SJSA1 (cell line): ENCODE measurements around the gene SLC16A1. TPM values are rescaled to one million over a fixed set of nuclear protein-coding genes. Genes with fewer than 3 reads are reported as not detected.

ENCODE experiments used
- DNase-seq, 2 experiments: peaks; one replicate each; pipeline ENCODE4 v3.0.0-alpha.2; 2015 to 2020; ENCODE audit warnings: low spot score in 2 of 2, low read depth in 1 of 2
- H3K27ac ChIP-seq: fragments of 250-450 bp; sonication (Bioruptor Pico); 2 replicates; pipeline ENCODE4 v1.5.1; 2020; ENCODE audit warnings: mild to moderate bottlenecking, moderate library complexity
- H3K27me3 ChIP-seq: fragments of 250-450 bp; sonication (Bioruptor Pico); replicated peaks from 2 replicates; pipeline ENCODE4 v1.5.1; 2020; ENCODE audit warnings: mild to moderate bottlenecking, moderate library complexity
- H3K36me3 ChIP-seq: fragments of 250-450 bp; sonication (Bioruptor Pico); 2 replicates; pipeline ENCODE4 v1.5.1; 2020; ENCODE audit warnings: mild to moderate bottlenecking
- H3K4me1 ChIP-seq: fragments of 250-450 bp; sonication (Bioruptor Pico); replicated peaks from 2 replicates; pipeline ENCODE4 v1.6.1; 2021; ENCODE audit warnings: mild to moderate bottlenecking
- H3K4me3 ChIP-seq: fragments of 250-450 bp; sonication (Bioruptor Pico); 2 replicates; pipeline ENCODE4 v1.5.1; 2020; ENCODE audit warnings: mild to moderate bottlenecking
- H3K9me3 ChIP-seq: fragments of 250-450 bp; sonication (Bioruptor Pico); replicated peaks from 2 replicates; pipeline ENCODE4 v1.5.1; 2020; ENCODE audit warnings: mild to moderate bottlenecking
- total RNA-seq: library from RNA; depleted of rRNA; stranded (reverse); fragments of >200 nt; shearing (Covaris generic); gene quantifications from 2 replicates; pipeline ENCODE4 v1.2.3, GENCODE V29; 2014; rRNA removed

Gene SLC16A1
- total RNA-seq, 1 experiment from 2014 or later: 106 TPM

GRCh38 chr1:112876315-112876714 is 79.7 kb downstream of the SLC16A1 start:
- H3K4me3 ChIP-seq: no peak overlapping the region

DNA sequence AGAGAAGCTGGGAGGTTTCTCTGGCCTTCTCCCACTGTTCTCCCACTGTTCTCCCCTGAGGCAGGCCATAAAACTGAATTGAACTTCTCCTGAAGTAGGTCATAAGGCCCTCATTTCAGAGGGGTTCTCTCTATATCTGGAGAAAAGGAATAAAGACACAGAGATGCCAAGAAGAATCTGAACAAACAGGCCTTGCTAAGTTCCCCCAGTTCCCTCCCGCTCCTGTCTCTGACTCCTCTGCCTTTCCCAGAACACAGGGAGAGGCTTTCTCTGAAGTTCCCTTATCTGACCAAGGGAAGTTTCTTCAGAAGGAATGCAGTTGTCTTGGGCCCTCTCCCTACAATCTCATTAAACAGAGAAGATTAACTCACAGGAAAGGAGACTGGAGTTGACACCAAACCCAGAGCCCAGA is 83.4 kb downstream of the SLC16A1 start:
- DNase-seq: no peak
- H3K4me1 ChIP-seq: peaks cover 7% of the 10 kb centered on the region
- no peak overlapping the region for H3K27ac ChIP-seq
- H3K36me3 ChIP-seq: no peaks in the 10 kb centered on the region
- no peaks in the 10 kb centered on the region for H3K27me3 ChIP-seq
- no peak overlapping the region for H3K4me3 ChIP-seq
- no peaks in the 10 kb centered on the region for H3K9me3 ChIP-seq

More at GRCh38 chr1:112876315-112876714, 79.7 kb downstream of the SLC16A1 start:
- no peak for DNase-seq
- Histone ChIP-seq H3K36me3 (no peaks in the 10 kb centered on the region), H3K9me3 (no peaks in the 10 kb centered on the region), H3K27ac (no peak overlapping the region), H3K4me1 (peaks cover 18% of the 10 kb centered on the region), H3K27me3 (no peaks in the 10 kb centered on the region)

- no peak for DNase-seq
- H3K4me1 ChIP-seq: peaks cover 9% of the 10 kb centered on the region
- no peaks in the 10 kb centered on the region for H3K9me3 ChIP-seq
- no peaks in the 10 kb centered on the region for H3K27me3 ChIP-seq
- no peaks in the 10 kb centered on the region for H3K36me3 ChIP-seq
- no peak overlapping the region for H3K4me3 ChIP-seq
- no peak overlapping the region for H3K27ac ChIP-seq
Measured at GRCh38 chr1:112870887-112871646, 84.9 kb downstream of the SLC16A1 start.

- H3K36me3 ChIP-seq: no peaks in the 10 kb centered on the region
Measured at GRCh38 chr1:112869895-112870294, 86.1 kb downstream of the SLC16A1 start.

GRCh38 chr1:112868191-112868590 is 87.8 kb downstream of the SLC16A1 start:
- no peak overlapping the region for H3K4me3 ChIP-seq
- no peak for DNase-seq
- H3K27ac ChIP-seq: no peak overlapping the region
- H3K36me3 ChIP-seq: no peaks in the 10 kb centered on the region
- no peaks in the 10 kb centered on the region for H3K9me3 ChIP-seq
- H3K27me3 ChIP-seq: no peaks in the 10 kb centered on the region
- H3K4me1 ChIP-seq: peaks cover 13% of the 10 kb centered on the region

More at GRCh38 chr1:112869895-112870294, 86.1 kb downstream of the SLC16A1 start:
- Histone ChIP-seq H3K4me3 (no peak overlapping the region), H3K9me3 (no peaks in the 10 kb centered on the region), H3K27ac (no peak overlapping the region), H3K27me3 (no peaks in the 10 kb centered on the region), H3K4me1 (peaks cover 13% of the 10 kb centered on the region)
- no peak for DNase-seq

GRCh38 chr1:112866981-112867380 is 89.0 kb downstream of the SLC16A1 start:
- Histone ChIP-seq H3K27ac (peak overlapping the region; percentile 61; the same call in 1 of the 2 replicates), H3K27me3 (no peaks in the 10 kb centered on the region), H3K9me3 (no peaks in the 10 kb centered on the region), H3K36me3 (no peaks in the 10 kb centered on the region), H3K4me1 (peaks cover 13% of the 10 kb centered on the region), H3K4me3 (no peak overlapping the region)
- no peak for DNase-seq

GRCh38 chr1:112866151-112866550 is 89.8 kb downstream of the SLC16A1 start:
- peaks cover 13% of the 10 kb centered on the region for H3K4me1 ChIP-seq
- H3K9me3 ChIP-seq: no peaks in the 10 kb centered on the region
- peak in 1 of 2 experiments; percentile 52 for DNase-seq
- no peaks in the 10 kb centered on the region for H3K36me3 ChIP-seq
- no peaks in the 10 kb centered on the region for H3K27me3 ChIP-seq
- H3K4me3 ChIP-seq: no peak overlapping the region
- peak overlapping the region; percentile 61 for H3K27ac ChIP-seq

- Histone ChIP-seq H3K4me3 (no peak overlapping the region), H3K27me3 (no peaks in the 10 kb centered on the region), H3K36me3 (no peaks in the 10 kb centered on the region), H3K4me1 (peaks cover 13% of the 10 kb centered on the region), H3K9me3 (no peaks in the 10 kb centered on the region), H3K27ac (no peak overlapping the region)
- DNase-seq: no peak
Measured at GRCh38 chr1:112862753-112863426, 93.1 kb downstream of the SLC16A1 start.

Other genes with a start within 250 kb of the SLC16A1 start
- 555 and 570 TPM in 2 replicates for gene RHOC, start 249.1 kb downstream of the SLC16A1 start, total RNA-seq
- gene PPM1J, start 240.9 kb downstream of the SLC16A1 start, total RNA-seq: not detected in 2 replicates
- 7.2 and 17.8 TPM in 2 replicates for gene LRIG2, start 117.0 kb upstream of the SLC16A1 start, total RNA-seq